22Rv1 (cell line): ENCODE results near the gene MBNL2.

ENCODE experiments used
- ZFX ChIP-seq: fragments of 450-650 bp; IDR thresholded peaks from 2 replicates; pipeline ENCODE4 v1.6.1; 2017; ENCODE audit warnings: antibody characterized with exemption, borderline replicate concordance
- TF ChIP-seq, protein P1 (sequence below): fragments of 450-650 bp; IDR thresholded peaks from 2 replicates; pipeline ENCODE4 v1.5.1; 2017; ENCODE audit warnings: mild to moderate bottlenecking

DNA sequence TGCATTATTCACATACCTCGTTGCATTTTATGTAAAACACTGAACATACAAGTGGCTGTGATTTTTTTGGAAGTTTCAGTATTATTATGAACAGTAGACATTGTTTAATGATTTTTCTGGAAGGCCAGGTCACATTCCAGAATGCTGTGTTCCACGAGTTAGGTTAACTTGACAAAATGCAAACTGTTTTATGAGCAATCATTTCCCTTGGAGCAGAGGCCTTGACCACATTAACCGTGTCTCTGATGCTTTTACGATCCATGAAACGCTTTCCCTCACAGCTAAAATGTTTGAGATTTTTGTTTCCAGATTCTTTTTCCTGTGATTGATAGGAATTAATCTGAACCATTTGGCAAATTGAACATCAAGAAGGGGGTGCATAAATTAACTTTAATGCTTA is 57.8 kb downstream of the MBNL2 start:
- TF ChIP-seq, protein P1, sequence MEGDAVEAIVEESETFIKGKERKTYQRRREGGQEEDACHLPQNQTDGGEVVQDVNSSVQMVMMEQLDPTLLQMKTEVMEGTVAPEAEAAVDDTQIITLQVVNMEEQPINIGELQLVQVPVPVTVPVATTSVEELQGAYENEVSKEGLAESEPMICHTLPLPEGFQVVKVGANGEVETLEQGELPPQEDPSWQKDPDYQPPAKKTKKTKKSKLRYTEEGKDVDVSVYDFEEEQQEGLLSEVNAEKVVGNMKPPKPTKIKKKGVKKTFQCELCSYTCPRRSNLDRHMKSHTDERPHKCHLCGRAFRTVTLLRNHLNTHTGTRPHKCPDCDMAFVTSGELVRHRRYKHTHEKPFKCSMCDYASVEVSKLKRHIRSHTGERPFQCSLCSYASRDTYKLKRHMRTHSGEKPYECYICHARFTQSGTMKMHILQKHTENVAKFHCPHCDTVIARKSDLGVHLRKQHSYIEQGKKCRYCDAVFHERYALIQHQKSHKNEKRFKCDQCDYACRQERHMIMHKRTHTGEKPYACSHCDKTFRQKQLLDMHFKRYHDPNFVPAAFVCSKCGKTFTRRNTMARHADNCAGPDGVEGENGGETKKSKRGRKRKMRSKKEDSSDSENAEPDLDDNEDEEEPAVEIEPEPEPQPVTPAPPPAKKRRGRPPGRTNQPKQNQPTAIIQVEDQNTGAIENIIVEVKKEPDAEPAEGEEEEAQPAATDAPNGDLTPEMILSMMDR, result no peak
- no peak for TF ChIP-seq ZFX
